NCI-H510A treated with DMSO at 0.1 percent for 48 hours (cell line): ENCODE measurements around the gene RNF227.

ENCODE experiments used
- DNase-seq: peaks from one replicate; lab custom pipeline; 2025; lab: John Stamatoyannopoulos, UW

Gene RNF227

GRCh38 chr17:7889166-7889955 is 26.7 kb downstream of the RNF227 start:
- peak; percentile 93 for DNase-seq

- DNase-seq: peak; percentile 77
Observed at GRCh38 chr17:7888184-7888920, 27.7 kb downstream of the RNF227 start, which contains the start of gene CHD3. Gene CHD3, plus strand, starts transcription at chr17:7888789. Its CDS starts 212 bp downstream, at chr17:7889001.

DNA sequence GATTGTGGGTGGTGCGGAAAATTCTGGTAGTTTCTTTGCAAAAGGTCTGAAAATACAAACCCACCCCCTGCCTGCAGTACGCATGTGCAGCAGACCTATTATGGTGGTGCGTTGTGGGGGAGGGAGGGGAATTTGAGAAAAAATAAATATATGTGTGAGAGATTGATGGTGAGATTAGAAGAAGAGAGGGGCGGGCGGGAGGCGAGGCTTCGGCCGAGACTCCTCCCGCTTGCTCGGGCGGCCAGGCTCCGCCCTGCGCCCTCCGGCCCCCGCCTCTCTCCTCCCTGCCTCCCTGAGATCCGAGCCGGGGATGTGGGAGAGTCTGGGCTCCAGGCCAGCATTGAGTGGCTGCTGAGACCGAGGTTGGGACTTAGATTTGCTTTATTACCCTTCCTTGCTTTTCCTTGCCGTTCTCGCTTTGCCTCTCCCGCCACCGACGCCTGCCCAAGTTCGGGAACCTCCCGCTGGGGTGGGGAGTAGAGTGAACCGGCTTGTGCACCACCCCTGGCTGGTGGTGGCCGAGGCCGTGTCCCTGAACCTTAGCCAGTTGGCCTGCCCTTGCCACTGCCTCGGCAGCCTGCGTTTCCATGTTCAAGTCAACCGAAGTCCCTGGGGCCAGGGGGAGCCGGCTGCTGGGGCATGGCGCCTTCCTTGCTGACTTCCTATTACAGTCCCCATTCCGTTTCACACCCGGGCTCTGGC is 28.5 kb downstream of the RNF227 start:
- peak; percentile 93 for DNase-seq

DNA sequence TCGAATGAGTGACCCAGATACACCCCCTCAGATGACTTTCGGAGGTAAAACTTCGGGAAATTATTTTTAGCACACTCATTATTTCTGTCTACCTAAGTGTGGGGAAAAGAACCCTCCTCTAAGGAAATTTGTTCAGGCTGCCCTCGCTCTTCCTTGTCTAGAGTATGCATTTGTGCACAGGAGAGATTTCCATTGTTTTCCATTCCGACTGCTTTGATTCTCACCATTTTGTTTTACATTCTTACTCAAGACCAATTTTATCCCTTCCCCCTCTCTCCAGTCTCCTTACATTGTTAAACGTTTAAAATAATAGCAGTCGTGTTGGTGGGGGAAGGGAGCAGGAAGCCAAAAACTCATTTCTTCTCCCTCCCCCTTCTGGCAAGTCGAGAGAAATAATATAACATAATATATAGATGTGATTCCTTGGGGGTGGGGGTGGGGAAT is 29.0 kb downstream of the RNF227 start:
- DNase-seq: peak; percentile 89

DNA sequence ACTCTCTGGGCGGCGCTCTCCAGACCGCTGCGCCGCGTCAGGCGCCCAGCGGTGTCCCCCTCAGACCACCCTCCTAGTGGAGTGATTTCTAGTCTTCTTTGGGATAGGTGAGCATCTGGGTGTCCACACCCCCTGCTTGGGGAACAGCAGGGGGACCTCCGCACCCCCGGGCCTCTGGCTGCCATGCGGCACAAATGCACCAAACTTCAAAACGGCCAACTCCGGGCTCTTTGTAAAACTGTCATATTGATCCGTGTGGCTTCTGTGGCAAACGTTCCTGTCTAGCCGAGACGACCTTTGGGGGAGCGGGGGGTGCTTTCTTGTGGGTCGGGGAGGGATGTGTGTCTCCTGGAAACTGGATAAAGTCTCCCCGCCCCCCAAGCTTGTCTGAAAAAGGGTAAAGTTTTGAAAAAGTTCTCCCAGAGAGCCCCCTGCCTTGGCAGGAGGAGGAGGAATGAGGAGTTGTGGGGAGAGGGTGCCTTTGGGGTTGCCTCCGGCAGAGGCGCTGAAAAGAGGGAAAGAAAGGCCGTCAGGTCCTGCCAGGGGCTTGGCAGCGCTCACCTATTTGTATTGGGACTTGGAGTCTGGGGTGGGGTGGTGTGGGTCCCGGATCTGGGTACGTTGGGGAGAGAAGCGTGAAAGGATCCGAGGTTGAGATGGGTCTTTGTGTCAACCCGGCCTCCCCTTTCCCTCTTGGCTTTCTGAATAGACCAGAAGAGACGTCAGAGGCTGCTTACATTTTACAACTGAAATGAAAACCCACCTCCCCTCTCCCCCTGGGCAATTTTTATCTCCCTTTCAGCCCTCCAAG is 29.7 kb downstream of the RNF227 start:
- DNase-seq: peak; percentile 74

GRCh38 chr17:7885367-7886226 is 30.5 kb downstream of the RNF227 start:
- peak; percentile 44 for DNase-seq

DNA sequence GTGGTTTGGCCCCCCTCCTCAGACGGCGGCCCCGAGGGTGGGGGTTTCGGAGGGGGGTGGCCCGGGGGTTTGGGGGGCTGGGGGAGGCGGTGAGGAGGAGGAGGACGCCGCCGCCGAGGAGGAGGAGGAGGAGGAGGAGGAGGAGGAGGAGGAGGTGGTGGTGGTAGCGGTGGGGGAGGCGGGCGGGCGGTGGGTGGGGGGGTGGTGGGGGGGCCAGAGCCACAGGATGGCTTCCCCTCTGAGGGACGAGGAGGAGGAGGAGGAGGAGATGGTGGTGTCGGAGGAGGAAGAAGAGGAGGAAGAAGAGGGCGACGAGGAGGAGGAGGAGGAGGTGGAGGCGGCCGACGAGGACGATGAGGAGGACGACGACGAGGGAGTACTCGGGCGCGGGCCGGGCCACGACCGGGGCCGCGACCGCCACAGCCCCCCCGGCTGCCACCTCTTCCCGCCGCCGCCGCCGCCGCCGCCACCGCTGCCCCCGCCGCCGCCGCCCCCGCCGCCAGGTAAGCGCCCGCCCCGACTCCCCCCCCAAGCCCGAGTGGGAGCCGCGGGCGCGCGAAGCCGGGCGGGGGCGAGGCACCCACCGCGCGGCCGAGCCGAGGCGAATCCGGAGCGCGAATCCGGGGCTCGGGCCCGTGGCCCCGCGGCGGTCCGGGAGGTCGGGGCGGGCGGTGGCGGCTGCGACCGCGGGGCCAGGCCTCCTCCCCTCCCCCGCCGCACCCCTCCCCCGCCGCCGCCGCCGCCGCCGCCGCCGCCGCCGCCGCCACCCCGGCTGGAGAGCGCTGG is 31.3 kb downstream of the RNF227 start:
- peak; percentile 9 for DNase-seq

- peak; percentile 64 for DNase-seq
Observed at GRCh38 chr17:7883781-7884386, 32.2 kb downstream of the RNF227 start.

DNA sequence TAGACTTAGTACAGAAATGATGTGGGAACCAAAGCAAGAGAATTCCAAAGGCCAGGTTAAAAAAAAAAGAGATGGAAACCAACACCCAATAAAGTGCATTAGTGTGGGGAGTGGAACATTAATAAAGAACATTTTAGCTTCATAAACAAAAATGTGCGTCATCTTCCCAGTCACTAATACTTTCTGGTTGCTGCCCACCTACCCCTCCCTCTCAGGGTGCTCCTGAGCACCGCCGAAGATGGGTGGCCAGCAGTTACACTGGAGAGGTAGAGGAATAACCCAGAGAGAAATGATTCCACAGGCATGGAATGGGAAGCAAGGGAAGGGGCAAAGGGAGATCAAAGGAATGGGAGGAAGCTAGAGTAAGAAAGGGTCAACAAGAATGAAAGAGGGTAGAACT is 33.5 kb downstream of the RNF227 start:
- DNase-seq: peak; percentile 63

DNA sequence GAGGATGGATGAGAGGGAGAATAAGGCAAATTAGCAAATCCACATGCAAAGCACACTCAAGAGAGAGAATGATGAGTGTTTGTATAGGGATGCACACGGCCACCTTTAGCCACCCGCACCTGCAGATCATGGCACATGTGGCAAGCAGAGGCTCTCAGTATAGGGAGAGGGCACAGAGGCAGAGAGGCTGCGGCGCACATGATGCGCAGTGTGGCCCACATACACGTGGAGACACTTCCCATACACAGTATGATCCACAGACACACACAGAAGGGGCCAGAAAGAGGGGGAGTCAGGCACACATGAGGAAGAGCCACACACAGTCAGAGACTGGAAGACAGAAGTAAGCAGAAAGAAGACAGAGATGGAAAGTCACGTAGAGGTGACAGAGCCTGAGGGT is 34.0 kb downstream of the RNF227 start:
- peak; percentile 89 for DNase-seq

- DNase-seq: peak; percentile 89
Observed at GRCh38 chr17:7881276-7882054, 34.6 kb downstream of the RNF227 start.

DNA sequence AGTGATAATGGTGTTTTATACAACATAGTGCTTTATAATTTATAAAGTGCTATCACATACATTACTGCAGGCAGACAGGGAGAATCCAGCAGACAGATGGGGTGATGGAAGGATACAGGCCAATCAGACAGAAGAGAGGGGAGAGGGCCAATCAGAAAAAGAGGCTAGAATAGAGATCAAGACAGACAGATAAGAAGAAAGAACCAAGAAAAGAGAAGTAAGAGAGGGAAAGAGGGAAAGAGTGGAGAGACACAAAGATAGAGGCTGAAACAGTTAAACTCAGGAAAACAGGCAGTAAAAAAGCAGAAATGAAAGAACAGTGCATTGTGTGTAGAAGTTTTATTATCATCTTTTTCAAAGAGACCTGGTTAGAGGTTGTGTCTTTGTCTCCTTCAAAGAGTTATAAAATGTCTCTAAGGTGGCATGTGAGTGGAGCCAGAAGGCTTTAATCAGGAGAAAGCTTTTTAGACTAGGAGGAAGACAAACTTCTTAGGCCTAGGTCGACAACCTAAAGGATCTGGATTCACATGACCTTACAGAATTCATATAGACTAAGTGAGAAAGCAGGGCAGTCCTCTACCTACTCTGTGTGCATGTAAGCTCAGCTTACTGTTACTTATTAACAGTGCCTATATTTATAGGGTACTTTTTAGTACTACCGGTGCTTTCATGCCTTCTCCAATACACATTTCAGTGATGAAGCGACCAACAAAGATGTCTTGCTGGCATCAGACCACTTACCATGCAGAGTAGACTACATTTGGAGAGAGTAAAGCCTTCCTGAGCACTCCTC is 35.8 kb downstream of the RNF227 start:
- no peak for DNase-seq

DNA sequence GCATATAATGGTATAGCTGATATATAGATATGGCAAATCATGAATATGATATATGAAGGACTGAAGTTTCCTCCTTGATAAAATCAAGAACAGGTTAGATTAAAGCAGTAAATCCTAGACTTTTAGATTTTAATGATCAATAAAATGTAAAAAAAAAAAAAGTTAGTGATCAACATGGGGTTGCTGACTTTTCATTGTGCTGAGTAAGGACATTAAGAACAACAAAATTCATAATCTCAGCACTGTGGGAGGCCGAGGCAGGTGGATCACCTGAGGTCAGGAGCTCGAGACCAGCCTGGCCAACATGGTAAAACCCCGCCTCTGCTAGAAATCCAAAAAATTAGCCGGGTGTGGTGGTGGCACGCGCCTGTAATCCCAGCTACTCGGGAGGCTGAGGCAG is 37.9 kb downstream of the RNF227 start:
- no peak for DNase-seq

DNA sequence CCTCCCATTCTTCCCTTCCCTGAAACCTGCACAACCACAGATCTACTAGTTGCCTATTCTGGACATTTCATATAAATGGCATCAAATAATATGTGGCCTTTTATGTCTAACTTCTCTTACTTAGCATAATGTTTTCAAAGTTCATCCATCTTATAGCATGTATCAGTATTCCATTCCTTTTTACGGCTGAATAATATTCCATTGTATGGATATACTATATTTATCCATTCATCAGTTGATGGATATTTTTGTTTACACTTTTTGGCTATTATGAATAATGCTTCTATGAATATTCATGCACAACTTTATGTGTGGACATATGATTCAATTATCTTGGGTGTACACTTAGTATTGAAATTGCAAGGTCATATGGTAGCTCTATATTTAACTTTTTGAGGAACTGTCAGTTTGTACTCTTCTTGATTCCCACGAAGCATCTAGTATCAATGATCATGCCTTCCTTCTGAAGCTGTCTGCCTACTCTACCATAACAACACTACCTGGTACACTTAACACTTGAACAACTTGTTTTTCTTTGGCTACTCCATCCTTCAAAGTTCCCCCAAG is 40.2 kb downstream of the RNF227 start:
- DNase-seq: no peak

DNA sequence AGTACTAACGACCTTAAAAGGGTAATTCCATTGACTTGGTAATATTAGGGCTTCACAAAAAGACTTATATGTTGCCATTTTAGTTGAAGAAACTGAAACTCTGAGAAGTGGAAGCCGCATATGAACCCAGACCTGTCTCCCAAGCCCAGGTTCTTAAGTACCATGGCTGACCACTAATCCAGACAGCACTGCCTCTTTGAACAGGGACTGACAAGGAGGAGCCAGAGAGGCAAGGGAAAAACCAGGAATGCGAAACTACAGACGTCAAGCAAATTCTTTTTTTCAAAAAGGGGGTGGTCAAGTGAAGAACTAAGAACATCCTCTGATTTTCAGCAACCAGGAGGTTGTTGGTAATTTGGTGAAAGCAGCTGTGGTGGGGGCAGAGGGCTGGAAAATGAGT is 43.0 kb downstream of the RNF227 start:
- no peak for DNase-seq

GRCh38 chr17:7867881-7868329 is 48.2 kb downstream of the RNF227 start:
- no peak for DNase-seq

GRCh38 chr17:7864995-7865650 is 51.0 kb downstream of the RNF227 start:
- no peak for DNase-seq
